ENCODE results near the gene SELENON. TPM values are rescaled to one million over a fixed set of nuclear protein-coding genes. Genes with fewer than 3 reads are reported as not detected.

Gene SELENON
- total and polyA plus RNA-seq, 2 donors = 4.8 to 17.4 TPM

DNA sequence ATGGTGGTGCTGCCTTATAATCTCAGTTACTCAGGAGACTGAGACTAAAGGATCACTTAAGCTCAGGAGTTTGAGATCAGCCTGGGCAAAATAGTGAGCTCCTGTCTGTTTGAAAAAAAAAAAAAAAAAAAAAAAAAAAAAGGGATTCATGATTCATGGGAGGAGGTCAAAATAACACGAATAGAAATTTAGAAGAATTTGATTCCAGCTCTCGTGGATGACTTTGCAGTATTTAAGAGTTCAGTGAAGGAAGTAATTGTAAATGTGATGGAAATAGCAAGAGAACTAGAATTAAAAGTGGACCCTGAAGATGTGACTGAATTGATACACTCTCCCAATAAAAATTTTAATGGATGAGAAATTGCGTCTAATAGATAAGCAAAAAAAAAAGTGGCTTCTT, 43.5 kb downstream of the SELENON start:
- Histone ChIP-seq H3K27me3 (ENCODE audit: control insufficient read depth in 2 of 2, insufficient read depth in 1 of 2, low read length in 1 of 2) (no peaks in the 10 kb centered on the region), H3K9me3 (ENCODE audit: control insufficient read depth in 2 of 2, insufficient read depth in 1 of 2, low read length in 1 of 2) (no peaks in the 10 kb centered on the region), H3K27ac (ENCODE audit: low read depth in 1 of 2, low read length in 1 of 2) (no peak overlapping the region), H3K4me3 (ENCODE audit: low read length in 2 of 2) (no peak overlapping the region), H3K4me1 (ENCODE audit: control insufficient read depth in 2 of 2, insufficient read depth in 2 of 2, low read length in 2 of 2) (no peaks in the 10 kb centered on the region), H3K36me3 (ENCODE audit: control insufficient read depth in 2 of 2, insufficient read depth in 2 of 2, low read length in 1 of 2) (no peaks in the 10 kb centered on the region)
- no peak for DNase-seq (ENCODE audit: low read depth in 6 of 9, low spot score in 9 of 9)
- WGBS = 88% methylated on average over 3 of the region's 3 CpGs

DNA sequence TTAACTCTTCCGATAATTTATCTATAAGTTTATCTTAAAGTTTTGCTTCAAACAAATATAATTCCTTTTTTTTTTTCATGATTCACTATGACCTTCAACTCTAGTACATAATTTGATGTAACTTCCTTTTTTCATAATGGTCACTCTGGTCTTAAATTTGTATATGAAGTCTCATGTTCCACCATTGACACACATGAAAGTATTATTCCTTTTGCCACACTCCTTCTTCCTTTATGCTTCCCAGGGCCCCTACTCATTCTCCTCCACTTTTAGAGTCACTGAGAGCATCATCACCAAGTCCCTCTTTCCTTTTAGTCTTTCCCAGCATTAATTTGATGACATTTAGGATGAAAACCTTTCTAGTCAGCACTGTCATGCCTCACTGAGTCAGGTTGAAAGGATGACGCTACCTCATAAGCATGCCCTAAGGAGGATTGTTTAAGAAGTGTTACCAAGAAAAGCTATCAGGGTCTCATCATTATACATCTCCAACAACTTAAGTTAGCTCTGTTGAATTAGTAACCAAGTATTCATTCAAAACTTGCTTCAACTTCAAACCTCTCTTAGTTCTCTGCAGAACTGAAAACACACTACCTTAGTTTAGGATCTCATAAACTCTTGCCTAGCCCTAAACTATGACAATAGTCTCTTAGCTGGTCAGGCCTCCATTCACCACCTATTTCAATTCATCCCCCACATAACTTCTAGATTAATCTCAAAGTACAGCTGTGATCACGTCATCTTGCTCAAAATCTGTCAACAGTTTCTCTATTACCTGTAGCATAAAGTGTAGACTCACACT, 44.7 kb downstream of the SELENON start:
- Histone ChIP-seq H3K4me3 (ENCODE audit: low read length in 2 of 2) (no peak overlapping the region), H3K27ac (ENCODE audit: low read depth in 1 of 2, low read length in 1 of 2) (no peak overlapping the region), H3K36me3 (ENCODE audit: control insufficient read depth in 2 of 2, insufficient read depth in 2 of 2, low read length in 1 of 2) (no peaks in the 10 kb centered on the region), H3K27me3 (ENCODE audit: control insufficient read depth in 2 of 2, insufficient read depth in 1 of 2, low read length in 1 of 2) (no peaks in the 10 kb centered on the region), H3K4me1 (ENCODE audit: control insufficient read depth in 2 of 2, insufficient read depth in 2 of 2, low read length in 2 of 2) (no peaks in the 10 kb centered on the region), H3K9me3 (ENCODE audit: control insufficient read depth in 2 of 2, insufficient read depth in 1 of 2, low read length in 1 of 2) (no peaks in the 10 kb centered on the region)
- DNase-seq (ENCODE audit: low read depth in 6 of 9, low spot score in 9 of 9) = no peak
- WGBS = 97% methylated on average over 3 of the region's 3 CpGs

DNA sequence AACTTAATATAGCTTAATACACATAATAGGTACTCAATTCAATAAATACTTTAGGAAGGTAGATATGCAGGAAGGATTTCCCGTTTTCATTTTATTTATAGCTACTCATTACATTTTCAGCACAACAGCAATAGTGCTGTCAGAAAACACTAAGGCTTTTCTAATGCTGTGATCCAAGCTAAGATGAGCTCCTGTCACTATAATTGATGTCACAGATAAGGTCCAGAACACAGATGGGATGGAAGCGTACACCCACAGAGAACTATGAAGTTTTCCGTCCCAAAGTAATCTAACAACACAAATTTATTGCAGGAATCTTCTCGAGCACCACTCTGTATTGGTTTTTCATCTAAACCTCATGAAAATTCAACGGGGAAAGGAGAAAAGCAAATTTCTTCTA, 45.7 kb downstream of the SELENON start:
- H3K27me3 ChIP-seq (ENCODE audit: control insufficient read depth in 2 of 2, insufficient read depth in 1 of 2, low read length in 1 of 2) = no peaks in the 10 kb centered on the region
- WGBS = 91% methylated on average over 5 of the region's 5 CpGs
- H3K4me1 ChIP-seq (ENCODE audit: control insufficient read depth in 2 of 2, insufficient read depth in 2 of 2, low read length in 2 of 2) = no peaks in the 10 kb centered on the region
- H3K36me3 ChIP-seq (ENCODE audit: control insufficient read depth in 2 of 2, insufficient read depth in 2 of 2, low read length in 1 of 2) = no peaks in the 10 kb centered on the region
- DNase-seq (ENCODE audit: low read depth in 6 of 9, low spot score in 9 of 9) = no peak
- H3K9me3 ChIP-seq (ENCODE audit: control insufficient read depth in 2 of 2, insufficient read depth in 1 of 2, low read length in 1 of 2) = no peaks in the 10 kb centered on the region
- H3K4me3 ChIP-seq (ENCODE audit: low read length in 2 of 2) = no peak overlapping the region
- H3K27ac ChIP-seq (ENCODE audit: low read depth in 1 of 2, low read length in 1 of 2) = no peak overlapping the region

DNA sequence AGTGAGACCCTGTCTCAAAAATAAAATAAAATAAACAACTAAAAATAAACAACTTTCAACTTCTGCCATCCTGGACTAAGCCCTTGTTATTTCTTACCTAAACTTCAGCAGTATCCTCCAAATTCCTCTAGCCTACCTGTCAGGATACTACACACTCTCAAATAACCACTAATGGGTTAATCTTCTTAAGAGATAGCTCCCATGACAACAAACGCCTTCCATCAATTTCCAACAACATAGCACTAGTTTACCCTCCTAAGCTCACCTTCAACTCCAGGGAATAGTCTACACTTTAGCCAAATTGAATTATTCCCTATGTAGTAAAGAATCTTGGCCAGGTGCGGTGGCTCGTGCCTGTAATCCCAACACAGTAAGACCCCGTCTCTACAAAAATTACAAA, 47.9 kb downstream of the SELENON start:
- Histone ChIP-seq H3K4me3 (ENCODE audit: low read length in 2 of 2) (no peak overlapping the region), H3K27me3 (ENCODE audit: control insufficient read depth in 2 of 2, insufficient read depth in 1 of 2, low read length in 1 of 2) (no peaks in the 10 kb centered on the region), H3K27ac (ENCODE audit: low read depth in 1 of 2, low read length in 1 of 2) (no peak overlapping the region), H3K36me3 (ENCODE audit: control insufficient read depth in 2 of 2, insufficient read depth in 2 of 2, low read length in 1 of 2) (no peaks in the 10 kb centered on the region), H3K9me3 (ENCODE audit: control insufficient read depth in 2 of 2, insufficient read depth in 1 of 2, low read length in 1 of 2) (no peaks in the 10 kb centered on the region), H3K4me1 (ENCODE audit: control insufficient read depth in 2 of 2, insufficient read depth in 2 of 2, low read length in 2 of 2) (no peaks in the 10 kb centered on the region)
- DNase-seq (ENCODE audit: low read depth in 6 of 9, low spot score in 9 of 9) = no peak
- WGBS = 97% methylated on average over 4 of the region's 4 CpGs

DNA sequence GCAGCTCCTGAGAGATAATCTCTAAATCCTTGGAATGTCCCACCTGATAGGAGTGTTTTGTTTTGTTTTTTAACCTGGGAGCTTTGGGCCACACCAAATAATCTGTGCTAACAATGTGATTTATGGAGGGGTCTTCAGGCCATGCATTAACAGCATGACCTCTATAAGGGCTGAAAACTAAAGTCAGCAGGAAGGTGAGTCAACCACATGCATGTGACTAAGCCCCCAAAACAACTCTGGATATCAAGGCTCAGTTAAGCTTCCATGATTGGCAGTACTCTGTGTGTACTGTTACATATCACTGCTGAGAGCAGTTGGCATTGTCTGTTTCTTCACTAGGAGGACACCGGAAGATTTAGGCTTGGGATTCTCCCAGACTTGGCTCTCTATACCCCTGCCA, 48.5 kb downstream of the SELENON start:
- H3K27me3 ChIP-seq (ENCODE audit: control insufficient read depth in 2 of 2, insufficient read depth in 1 of 2, low read length in 1 of 2) = no peaks in the 10 kb centered on the region
- no peak for DNase-seq (ENCODE audit: low read depth in 6 of 9, low spot score in 9 of 9)
- H3K4me3 ChIP-seq (ENCODE audit: low read length in 2 of 2) = no peak overlapping the region
- H3K36me3 ChIP-seq (ENCODE audit: control insufficient read depth in 2 of 2, insufficient read depth in 2 of 2, low read length in 1 of 2) = no peaks in the 10 kb centered on the region
- 100% methylated on average over 1 of the region's 1 CpG for WGBS
- H3K4me1 ChIP-seq (ENCODE audit: control insufficient read depth in 2 of 2, insufficient read depth in 2 of 2, low read length in 2 of 2) = no peaks in the 10 kb centered on the region
- H3K27ac ChIP-seq (ENCODE audit: low read depth in 1 of 2, low read length in 1 of 2) = no peak overlapping the region
- H3K9me3 ChIP-seq (ENCODE audit: control insufficient read depth in 2 of 2, insufficient read depth in 1 of 2, low read length in 1 of 2) = no peaks in the 10 kb centered on the region

DNA sequence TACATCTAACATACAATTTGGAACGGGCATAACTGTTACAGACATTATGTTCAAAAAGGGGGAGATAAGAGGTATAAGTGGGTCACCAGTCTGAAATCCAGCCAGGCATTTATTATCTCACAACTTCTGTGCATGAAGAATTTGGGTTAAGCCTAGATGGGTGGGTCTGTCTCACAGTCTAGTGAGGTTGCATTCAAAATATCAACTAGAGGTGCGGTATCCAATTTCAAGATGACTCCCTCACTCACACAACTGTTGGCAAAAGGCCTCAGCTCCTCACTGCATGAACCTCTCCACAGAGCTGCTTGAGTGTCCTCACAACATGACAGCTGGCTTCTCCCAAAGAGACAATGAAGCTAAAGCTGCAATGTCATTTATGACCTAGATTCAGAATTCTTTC, 54.6 kb downstream of the SELENON start:
- Histone ChIP-seq H3K27me3 (ENCODE audit: control insufficient read depth in 2 of 2, insufficient read depth in 1 of 2, low read length in 1 of 2) (no peaks in the 10 kb centered on the region), H3K9me3 (ENCODE audit: control insufficient read depth in 2 of 2, insufficient read depth in 1 of 2, low read length in 1 of 2) (peaks cover 0 to 2% of the 10 kb centered on the region in 2 donors), H3K4me1 (ENCODE audit: control insufficient read depth in 2 of 2, insufficient read depth in 2 of 2, low read length in 2 of 2) (peaks cover 7 to 10% of the 10 kb centered on the region in 2 donors), H3K36me3 (ENCODE audit: control insufficient read depth in 2 of 2, insufficient read depth in 2 of 2, low read length in 1 of 2) (no peaks in the 10 kb centered on the region), H3K27ac (ENCODE audit: low read depth in 1 of 2, low read length in 1 of 2) (no peak overlapping the region), H3K4me3 (ENCODE audit: low read length in 2 of 2) (no peak overlapping the region)
- no peak for DNase-seq (ENCODE audit: low read depth in 6 of 9, low spot score in 9 of 9)
- WGBS = over 99% methylated on average over 2 of the region's 2 CpGs

DNA sequence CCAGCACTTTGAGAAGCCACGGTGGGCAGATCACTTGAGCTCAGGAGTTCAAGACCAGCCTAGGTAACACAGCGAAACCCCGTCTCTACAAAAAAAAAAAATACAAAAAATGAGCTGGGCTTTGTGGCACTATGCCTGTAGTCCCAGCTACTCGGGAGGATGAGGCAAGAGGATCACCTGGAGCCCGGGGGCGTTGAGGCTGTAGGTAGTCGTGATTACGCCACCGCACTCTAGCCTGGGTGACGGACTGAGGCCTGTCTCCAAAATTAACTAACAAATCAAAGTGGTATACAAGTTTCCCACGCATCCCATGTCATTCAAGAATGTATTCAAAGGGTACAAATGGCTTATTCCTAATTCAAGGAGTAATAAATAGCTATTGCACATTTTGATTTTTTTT, 56.9 kb downstream of the SELENON start:
- Histone ChIP-seq H3K36me3 (ENCODE audit: control insufficient read depth in 2 of 2, insufficient read depth in 2 of 2, low read length in 1 of 2) (no peaks in the 10 kb centered on the region), H3K27me3 (ENCODE audit: control insufficient read depth in 2 of 2, insufficient read depth in 1 of 2, low read length in 1 of 2) (no peaks in the 10 kb centered on the region), H3K27ac (ENCODE audit: low read depth in 1 of 2, low read length in 1 of 2) (no peak overlapping the region), H3K4me1 (ENCODE audit: control insufficient read depth in 2 of 2, insufficient read depth in 2 of 2, low read length in 2 of 2) (peaks cover 7 to 24% of the 10 kb centered on the region in 2 donors), H3K4me3 (ENCODE audit: low read length in 2 of 2) (no peak overlapping the region), H3K9me3 (ENCODE audit: control insufficient read depth in 2 of 2, insufficient read depth in 1 of 2, low read length in 1 of 2) (peaks cover 0 to 10% of the 10 kb centered on the region in 2 donors)
- 97% methylated on average over 11 of the region's 11 CpGs for WGBS
- DNase-seq (ENCODE audit: low read depth in 6 of 9, low spot score in 9 of 9) = no peak

DNA sequence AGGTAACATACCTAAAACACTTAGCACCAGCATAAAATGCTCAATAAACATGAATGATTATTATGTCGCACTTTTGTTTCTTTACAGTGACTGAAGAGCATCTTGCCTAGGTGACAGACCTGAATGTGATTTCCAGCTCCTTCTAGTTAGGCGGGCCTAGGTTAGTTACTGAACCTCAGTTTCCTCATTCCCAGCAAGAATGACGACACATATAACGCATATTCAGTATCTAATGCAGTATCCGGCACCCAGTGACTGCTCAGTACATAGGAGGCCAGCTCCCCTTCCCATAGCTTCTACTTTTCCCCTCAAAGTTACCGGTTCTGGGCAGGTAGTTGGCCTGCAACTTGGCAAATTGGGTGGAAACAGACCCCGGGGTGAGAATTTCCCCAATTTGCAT, 58.5 kb downstream of the SELENON start:
- peaks cover 0 to 10% of the 10 kb centered on the region in 2 donors for H3K9me3 ChIP-seq (ENCODE audit: control insufficient read depth in 2 of 2, insufficient read depth in 1 of 2, low read length in 1 of 2)
- WGBS = 66% methylated on average over 7 of the region's 7 CpGs
- no peak overlapping the region for H3K27ac ChIP-seq (ENCODE audit: low read depth in 1 of 2, low read length in 1 of 2)
- H3K4me3 ChIP-seq (ENCODE audit: low read length in 2 of 2) = peak overlapping the region in 1 of 2 donors; percentile 72
- DNase-seq (ENCODE audit: low read depth in 6 of 9, low spot score in 9 of 9) = no peak
- peaks cover 7 to 24% of the 10 kb centered on the region in 2 donors for H3K4me1 ChIP-seq (ENCODE audit: control insufficient read depth in 2 of 2, insufficient read depth in 2 of 2, low read length in 2 of 2)
- peaks cover 0 to 9% of the 10 kb centered on the region in 2 donors for H3K36me3 ChIP-seq (ENCODE audit: control insufficient read depth in 2 of 2, insufficient read depth in 2 of 2, low read length in 1 of 2)
- no peaks in the 10 kb centered on the region for H3K27me3 ChIP-seq (ENCODE audit: control insufficient read depth in 2 of 2, insufficient read depth in 1 of 2, low read length in 1 of 2)

DNA sequence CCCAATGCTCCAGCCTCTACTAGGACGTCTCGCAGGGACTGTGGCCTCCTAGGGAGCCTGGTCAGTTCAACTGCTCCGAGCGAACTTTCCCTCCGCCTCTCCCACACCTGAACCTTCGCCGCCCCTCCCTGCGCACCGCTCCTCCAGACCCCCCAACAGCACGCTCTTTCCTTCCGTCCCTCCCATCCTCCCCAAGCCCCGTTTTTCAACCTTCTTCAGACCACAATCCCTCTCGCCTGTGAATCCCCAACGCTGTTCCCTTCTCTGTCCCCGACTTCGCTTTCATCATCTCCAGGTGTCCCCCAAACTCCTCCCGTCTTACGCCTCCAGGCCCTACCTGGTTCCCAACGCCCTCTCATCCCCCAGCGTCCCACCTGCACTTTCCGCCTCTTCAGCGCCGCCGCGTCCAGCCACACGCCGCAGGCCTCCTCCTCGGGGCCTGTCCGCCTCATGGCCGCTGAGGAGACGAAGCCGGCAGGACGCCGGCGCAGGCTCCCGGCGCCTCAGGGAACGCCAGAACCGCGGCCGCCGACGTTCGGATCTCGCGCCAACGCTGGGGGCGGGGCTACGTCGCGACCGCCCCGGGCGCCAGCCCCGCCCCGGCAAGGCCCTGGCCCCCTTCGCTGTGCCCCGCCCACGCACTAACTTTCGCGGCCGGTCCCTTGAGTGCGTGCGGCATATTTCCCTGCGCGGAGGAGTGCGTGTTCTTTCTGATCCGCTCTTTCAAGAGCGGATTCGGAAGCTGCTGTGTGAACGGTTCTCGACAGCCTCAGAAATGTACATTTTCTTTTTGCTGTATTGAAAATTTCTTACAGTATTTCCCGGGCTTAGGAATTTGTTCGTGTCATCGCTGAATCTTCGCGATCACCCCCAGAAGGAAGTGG, 59.2 kb downstream of the SELENON start, which contains the start of gene AUNIP:
TSS of gene AUNIP (minus strand) at position 552 of the 884 bp plus-strand sequence. CDS start at position 452, 100 bp downstream.
- Histone ChIP-seq H3K27me3 (ENCODE audit: control insufficient read depth in 2 of 2, insufficient read depth in 1 of 2, low read length in 1 of 2) (no peaks in the 10 kb centered on the region), H3K27ac (ENCODE audit: low read depth in 1 of 2, low read length in 1 of 2) (peak within 1 kb of the TSS; percentile 88 to 90), H3K36me3 (ENCODE audit: control insufficient read depth in 2 of 2, insufficient read depth in 2 of 2, low read length in 1 of 2) (peaks cover 0 to 9% of the 10 kb centered on the region in 2 donors), H3K4me1 (ENCODE audit: control insufficient read depth in 2 of 2, insufficient read depth in 2 of 2, low read length in 2 of 2) (peaks cover 7 to 24% of the 10 kb centered on the region in 2 donors), H3K4me3 (ENCODE audit: low read length in 2 of 2) (peak within 1 kb of the TSS; percentile 69 to 72), H3K9me3 (ENCODE audit: control insufficient read depth in 2 of 2, insufficient read depth in 1 of 2, low read length in 1 of 2) (peaks cover 0 to 10% of the 10 kb centered on the region in 2 donors)
- WGBS = 3% methylated on average over 77 of the region's 77 CpGs
- DNase-seq (ENCODE audit: low read depth in 6 of 9, low spot score in 9 of 9) = peak; percentile 64 to 92 (median 80)

All from thymus (tissue), 11 donors.